BLaER1 treated with 17β-estradiol and CSF1 and Interleukin-3, amounts not matched to agents 10 nM and 100 nM (cell line): Measurements from ENCODE around the gene LDHA.

Source experiments
- H3K27ac ChIP-seq, 11 experiments: shearing (Covaris generic); formaldehyde crosslinking; 2 replicates each; pipeline ENCODE4 v1.8.1; 2022
- H3K27me3 ChIP-seq, 11 experiments: shearing (Covaris generic); formaldehyde crosslinking; 2 replicates each; pipeline ENCODE4 v1.8.1; 2022
- H3K36me3 ChIP-seq, 11 experiments: shearing (Covaris generic); formaldehyde crosslinking; 2 replicates each; pipeline ENCODE4 v1.8.1; 2022
- H3K4me1 ChIP-seq, 10 experiments: shearing (Covaris generic); formaldehyde crosslinking; 2 replicates each; pipeline ENCODE4 v1.8.1; 2022
- H3K4me2 ChIP-seq, 11 experiments: shearing (Covaris generic); formaldehyde crosslinking; 2 replicates each; pipeline ENCODE4 v1.8.1; 2022
- H3K4me3 ChIP-seq, 10 experiments: shearing (Covaris generic); formaldehyde crosslinking; 2 replicates each; pipeline ENCODE4 v1.8.1; 2022
- H3K9ac ChIP-seq, 11 experiments: shearing (Covaris generic); formaldehyde crosslinking; 2 replicates each; pipeline ENCODE4 v1.8.1; 2022
- H3K9me3 ChIP-seq, 11 experiments: shearing (Covaris generic); formaldehyde crosslinking; replicated peaks in 1 of 11; 2 replicates each; pipeline ENCODE4 v1.8.1; 2022
- H4K20me1 ChIP-seq, 11 experiments: shearing (Covaris generic); formaldehyde crosslinking; 2 replicates each; pipeline ENCODE4 v1.8.1; 2022
- Cebpa-rat ChIP-seq, 11 experiments: shearing (Covaris generic); IDR thresholded peaks; 2 replicates each; pipeline ENCODE4 v1.8.1; 2022

LDHA gene

GRCh38 chr11:18367431-18367830 lies 26.9 kb upstream of the LDHA start:
- Histone ChIP-seq H3K36me3 (peaks cover 40 to 82% (median 52%) of the 10 kb centered on the region in 11 experiments), H3K4me1 (peaks cover 57 to 66% (median 63%) of the 10 kb centered on the region in 10 experiments), H3K4me3 (0 out of 20 replicates have a peak overlapping the region, but pooled peaks of 1 of the 10 experiments have one; percentile 2), H3K9ac (peak overlapping the region in 7 of 11 experiments; percentile 51 to 76 (median 66); a peak in 8 of 22 replicates), H3K27ac (peak overlapping the region in 10 of 11 experiments; percentile 25 to 91 (median 81); a peak in 18 of 22 replicates), H3K4me2 (peak overlapping the region; percentile 59 to 88 (median 75)), H3K9me3 (no peaks in the 10 kb centered on the region), H4K20me1 (no peaks in the 10 kb centered on the region), H3K27me3 (no peaks in the 10 kb centered on the region)
- TF ChIP-seq Cebpa-rat (IDR thresholded peaks at IDR 0.05), result no peak

- Histone ChIP-seq H3K4me1 (peaks cover 57 to 66% (median 63%) of the 10 kb centered on the region in 10 experiments), H3K27me3 (no peaks in the 10 kb centered on the region), H3K4me2 (peak overlapping the region; percentile 53 to 88 (median 75)), H3K9ac (peak overlapping the region in 10 of 11 experiments; percentile 27 to 66 (median 50); a peak in 18 of 22 replicates), H3K27ac (peak overlapping the region; percentile 14 to 91 (median 81); a peak in 20 of 22 replicates), H3K4me3 (no peak overlapping the region), H3K9me3 (no peaks in the 10 kb centered on the region), H4K20me1 (no peaks in the 10 kb centered on the region), H3K36me3 (peaks cover 32 to 75% (median 48%) of the 10 kb centered on the region in 11 experiments)
- TF ChIP-seq Cebpa-rat (IDR thresholded peaks at IDR 0.05), result no peak
These were observed 26.1 kb upstream of the LDHA start for GRCh38 chr11:18368221-18368620.

DNA sequence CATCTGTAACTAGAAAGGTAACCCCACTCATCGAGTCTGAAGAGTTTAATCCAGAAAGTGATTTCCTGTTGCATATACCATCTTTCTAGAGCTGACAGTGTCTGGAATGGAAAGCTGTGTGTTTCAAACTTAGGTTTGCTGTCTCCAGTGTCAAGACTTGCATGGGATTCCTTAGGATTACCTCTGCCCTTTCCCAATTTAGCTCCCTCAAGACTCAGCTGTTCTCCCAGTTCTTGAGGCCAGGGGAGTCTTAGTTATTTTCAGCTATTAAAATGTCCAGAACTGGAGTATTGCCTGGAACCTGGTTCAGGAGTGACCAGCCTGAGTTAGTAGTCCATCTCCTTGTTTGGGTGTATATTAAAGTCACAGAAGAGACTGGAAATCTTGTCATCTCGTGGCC lies 25.0 kb upstream of the LDHA start:
- H3K36me3 ChIP-seq, result peaks cover 20 to 63% (median 37%) of the 10 kb centered on the region in 11 experiments
- H3K9ac ChIP-seq, result no peak overlapping the region
- peaks cover 54 to 58% (median 56%) of the 10 kb centered on the region in 10 experiments for H3K4me1 ChIP-seq
- H3K4me3 ChIP-seq, result no peak overlapping the region
- no peaks in the 10 kb centered on the region for H4K20me1 ChIP-seq
- no peak for TF ChIP-seq Cebpa-rat (IDR thresholded peaks at IDR 0.05)
- H3K27ac ChIP-seq, result peak overlapping the region in 7 of 11 experiments; percentile 65 to 91 (median 82); a peak in 14 of 22 replicates
- H3K27me3 ChIP-seq, result no peaks in the 10 kb centered on the region
- no peaks in the 10 kb centered on the region for H3K9me3 ChIP-seq
- H3K4me2 ChIP-seq, result peak overlapping the region in 10 of 11 experiments; percentile 56 to 88 (median 76); a peak in 21 of 22 replicates

DNA sequence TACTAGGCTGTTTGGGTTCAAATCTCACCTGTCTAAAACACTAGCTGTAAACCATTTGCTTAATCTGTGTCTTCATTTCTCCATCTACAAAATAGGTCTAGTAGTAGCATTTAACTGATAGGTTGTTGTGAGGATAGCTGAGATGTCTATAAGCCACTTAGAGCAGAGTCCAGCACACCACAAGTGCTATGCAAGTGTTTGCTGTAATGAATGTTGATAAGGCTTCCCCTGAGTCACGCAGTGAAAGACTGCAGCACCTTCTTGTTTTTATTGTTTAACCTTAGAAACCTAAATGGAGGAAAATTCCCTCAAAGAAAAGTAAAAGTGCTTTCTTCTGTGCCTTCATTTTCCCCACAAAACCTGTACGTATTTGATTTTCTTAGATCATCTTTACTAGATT lies 23.1 kb upstream of the LDHA start:
- H3K27me3 ChIP-seq, result no peaks in the 10 kb centered on the region
- no peak overlapping the region for H3K4me2 ChIP-seq
- no peaks in the 10 kb centered on the region for H4K20me1 ChIP-seq
- no peak overlapping the region for H3K9ac ChIP-seq
- H3K9me3 ChIP-seq, result no peaks in the 10 kb centered on the region
- H3K4me3 ChIP-seq, result no peak overlapping the region
- no peak for TF ChIP-seq Cebpa-rat (IDR thresholded peaks at IDR 0.05)
- peaks cover 35 to 42% (median 37%) of the 10 kb centered on the region in 10 experiments for H3K4me1 ChIP-seq
- H3K27ac ChIP-seq, result no peak overlapping the region
- peaks cover 7 to 44% (median 20%) of the 10 kb centered on the region in 11 experiments; a peak in 16 of 22 replicates for H3K36me3 ChIP-seq

DNA sequence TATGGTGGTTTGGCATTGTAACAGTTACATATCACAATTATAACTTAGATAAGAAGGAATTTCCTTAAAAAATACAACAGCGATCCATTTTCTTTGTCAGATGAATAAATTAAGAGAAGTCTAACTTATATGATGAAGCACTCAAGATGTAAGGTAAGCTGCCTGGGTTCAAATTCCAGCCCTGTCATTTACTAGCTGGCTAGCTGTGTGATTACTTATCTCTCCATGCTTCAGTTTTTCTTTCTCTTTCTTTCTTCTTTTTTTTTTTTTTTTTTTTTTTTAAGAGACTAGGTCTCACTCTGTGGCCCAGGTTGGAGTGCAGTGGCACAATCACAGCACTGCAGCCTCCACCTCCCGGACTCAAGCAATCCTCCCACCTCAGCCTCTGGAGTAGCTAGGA lies 22.2 kb upstream of the LDHA start:
- Histone ChIP-seq H3K9ac (no peak overlapping the region), H3K9me3 (no peaks in the 10 kb centered on the region), H3K4me1 (peaks cover 26 to 34% (median 28%) of the 10 kb centered on the region in 10 experiments), H3K4me2 (no peak overlapping the region), H3K27ac (no peak overlapping the region), H3K27me3 (no peaks in the 10 kb centered on the region), H3K4me3 (no peak overlapping the region), H3K36me3 (peaks cover 3 to 35% (median 10%) of the 10 kb centered on the region in 11 experiments; a peak in 15 of 22 replicates), H4K20me1 (no peaks in the 10 kb centered on the region)
- no peak for TF ChIP-seq Cebpa-rat (IDR thresholded peaks at IDR 0.05)

- Histone ChIP-seq H3K9me3 (no peaks in the 10 kb centered on the region), H3K4me1 (peaks cover 18 to 32% (median 25%) of the 10 kb centered on the region in 10 experiments), H3K4me2 (no peak overlapping the region), H3K9ac (no peak overlapping the region), H3K27me3 (no peaks in the 10 kb centered on the region), H3K36me3 (peaks cover 0 to 10% (median 3%) of the 10 kb centered on the region in 11 experiments; a peak in 6 of 22 replicates), H3K4me3 (no peak overlapping the region), H3K27ac (no peak overlapping the region), H4K20me1 (no peaks in the 10 kb centered on the region)
- no peak for TF ChIP-seq Cebpa-rat (IDR thresholded peaks at IDR 0.05)
These were observed 19.4 kb upstream of the LDHA start for GRCh38 chr11:18374956-18375355.

GRCh38 chr11:18375941-18376340 lies 18.4 kb upstream of the LDHA start:
- H4K20me1 ChIP-seq, result no peaks in the 10 kb centered on the region
- H3K27ac ChIP-seq, result no peak overlapping the region
- no peaks in the 10 kb centered on the region for H3K9me3 ChIP-seq
- no peak overlapping the region for H3K4me2 ChIP-seq
- H3K4me1 ChIP-seq, result peaks cover 18 to 40% (median 31%) of the 10 kb centered on the region in 10 experiments
- H3K36me3 ChIP-seq, result peaks cover 0 to 10% (median 0%) of the 10 kb centered on the region in 11 experiments; a peak in 1 of 22 replicates
- TF ChIP-seq Cebpa-rat (IDR thresholded peaks at IDR 0.05), result no peak
- H3K9ac ChIP-seq, result no peak overlapping the region
- H3K27me3 ChIP-seq, result no peaks in the 10 kb centered on the region
- no peak overlapping the region for H3K4me3 ChIP-seq

DNA sequence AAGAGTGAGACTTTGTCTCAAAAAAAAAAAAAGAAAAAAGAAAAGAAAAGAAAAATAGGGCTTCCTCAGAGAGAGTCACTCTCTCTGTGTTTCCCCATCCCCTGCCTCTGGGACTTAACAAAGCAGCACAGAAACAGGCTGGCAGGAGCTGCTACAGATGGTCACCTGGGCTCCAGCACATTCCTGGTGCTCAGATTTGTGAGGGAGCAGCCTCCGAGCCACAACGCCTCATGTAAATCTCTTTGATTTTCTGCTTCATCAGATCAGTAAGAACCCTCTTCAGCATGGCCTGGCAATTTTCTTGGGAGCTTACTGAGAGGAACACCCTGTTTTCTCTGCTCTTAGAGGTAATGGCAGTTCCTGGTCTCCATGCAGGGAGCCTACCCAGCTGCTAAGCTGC lies 15.2 kb upstream of the LDHA start:
- H3K4me1 ChIP-seq, result peaks cover 44 to 72% (median 61%) of the 10 kb centered on the region in 10 experiments
- peak overlapping the region in 10 of 11 experiments; percentile 5 to 90 (median 63); a peak in 17 of 22 replicates for H3K4me2 ChIP-seq
- H3K27me3 ChIP-seq, result no peaks in the 10 kb centered on the region
- H4K20me1 ChIP-seq, result no peaks in the 10 kb centered on the region
- H3K27ac ChIP-seq, result peak overlapping the region in 7 of 11 experiments; percentile 24 to 53 (median 46); a peak in 10 of 22 replicates
- TF ChIP-seq Cebpa-rat (IDR thresholded peaks at IDR 0.05), result no peak
- H3K9ac ChIP-seq, result peak overlapping the region in 5 of 11 experiments; percentile 22 to 33 (median 31); a peak in 5 of 22 replicates
- no peaks in the 10 kb centered on the region for H3K9me3 ChIP-seq
- no peak overlapping the region for H3K4me3 ChIP-seq
- H3K36me3 ChIP-seq, result no peaks in the 10 kb centered on the region

DNA sequence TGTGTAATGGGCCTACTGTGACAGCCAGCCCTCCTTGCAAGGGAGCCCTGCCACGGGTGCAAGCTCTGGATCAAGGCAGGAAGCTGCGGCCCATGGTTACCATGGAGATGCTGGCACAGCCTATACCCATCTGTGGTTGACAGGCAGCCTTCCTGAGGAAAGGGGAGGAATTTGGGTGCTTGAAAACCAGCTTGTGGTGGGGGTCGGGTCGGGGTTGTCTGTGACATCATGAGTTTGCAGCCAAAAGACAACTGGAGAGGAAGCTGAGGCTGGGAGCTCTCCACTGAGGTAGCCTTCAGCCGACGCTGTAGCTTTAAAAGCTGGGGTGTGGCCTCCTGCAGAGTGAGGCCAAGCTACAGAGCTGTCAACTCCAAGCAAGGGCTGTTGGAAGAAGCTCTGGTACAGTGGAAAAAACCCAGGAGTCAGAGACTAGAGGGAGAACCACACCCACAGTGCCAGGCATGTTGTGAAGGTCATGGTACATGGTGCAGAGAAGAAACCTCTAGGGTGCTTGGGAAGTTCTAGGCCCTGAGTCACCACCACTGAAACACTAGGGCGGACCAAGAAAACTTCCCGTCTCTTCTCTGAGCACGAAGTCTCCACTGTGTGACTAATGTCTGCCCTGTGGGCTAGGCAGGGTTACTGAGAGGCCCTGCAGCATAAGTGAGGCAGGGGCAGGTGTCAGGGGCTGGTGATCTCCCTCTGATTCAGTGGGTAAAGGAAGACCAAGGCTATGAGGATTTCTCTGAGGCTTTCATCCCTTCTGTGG lies 10.8 kb upstream of the LDHA start:
- H3K27me3 ChIP-seq, result no peaks in the 10 kb centered on the region
- no peaks in the 10 kb centered on the region for H3K9me3 ChIP-seq
- peak overlapping the region in 9 of 10 experiments; percentile 30 to 66 (median 46); a peak in 17 of 20 replicates for H3K4me3 ChIP-seq
- H3K9ac ChIP-seq, result peak overlapping the region; percentile 74 to 82 (median 81)
- H3K4me2 ChIP-seq, result peak overlapping the region; percentile 80 to 97 (median 89)
- H3K27ac ChIP-seq, result peak overlapping the region; percentile 87 to 95 (median 92)
- H4K20me1 ChIP-seq, result no peaks in the 10 kb centered on the region
- TF ChIP-seq Cebpa-rat (IDR thresholded peaks at IDR 0.05), result 0 out of 22 replicates have a peak, but pooled peaks of 2 of the 11 experiments have one; percentile 0 to 6
- no peaks in the 10 kb centered on the region for H3K36me3 ChIP-seq
- peaks cover 64 to 94% (median 82%) of the 10 kb centered on the region in 10 experiments for H3K4me1 ChIP-seq
